NB4 (cell line): Measurements from ENCODE around the gene ZNF35.

ENCODE experiments used
- MYC ChIP-seq: IDR thresholded peaks from 2 replicates; pipeline ENCODE4 v1.6.1; 2011; ENCODE audit warnings: low read depth, low read length
- POLR2A ChIP-seq: IDR thresholded peaks from 2 replicates; pipeline ENCODE4 v1.6.1; 2011; ENCODE audit warnings: mild to moderate bottlenecking; ENCODE audit not compliant: insufficient read length; ENCODE audit errors: extremely low read depth

DNA sequence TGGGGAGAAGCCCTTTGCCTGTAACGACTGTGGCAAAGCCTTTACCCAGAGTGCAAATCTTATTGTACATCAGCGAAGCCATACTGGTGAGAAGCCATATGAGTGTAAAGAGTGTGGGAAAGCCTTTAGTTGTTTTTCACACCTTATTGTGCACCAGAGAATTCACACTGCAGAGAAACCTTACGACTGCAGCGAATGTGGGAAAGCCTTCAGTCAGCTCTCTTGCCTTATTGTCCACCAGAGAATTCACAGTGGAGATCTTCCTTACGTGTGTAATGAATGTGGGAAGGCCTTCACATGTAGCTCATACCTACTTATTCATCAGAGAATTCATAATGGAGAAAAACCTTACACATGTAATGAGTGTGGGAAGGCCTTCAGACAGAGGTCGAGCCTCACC lies 10.9 kb downstream of the ZNF35 start:
- no peak for TF ChIP-seq POLR2A
- TF ChIP-seq MYC: no peak
